Body of pancreas (tissue), 4 donors: ENCODE data around the gene EML6. TPM values are rescaled to one million over a fixed set of nuclear protein-coding genes. Genes with fewer than 3 reads are reported as not detected.
A peak's percentile ranks its signal among the peaks of the same experiment; 100 is the strongest.
"Not testable (repeated sequence)": the region's sequence is repeated elsewhere in the genome, so short reads cannot be mapped to it uniquely, and the experiment has no call there.

Source experiments
- ATAC-seq: fragments of 150-250 bp; one replicate; pipeline ENCODE4 v1.9.1; 2016
- DNase-seq, 4 donors: peaks; one replicate each; pipeline ENCODE4 v3.0.0-alpha.2; 2019
- H3K27ac ChIP-seq, 4 donors: fragments of 200-600 bp; sonication (generic); 1 replicate in 3 of 4; 2 replicates in 1 of 4; pipeline versions ENCODE4 v1.5.1 to v1.6.1; 2016 to 2019; ENCODE audit warnings: mild to moderate bottlenecking in 1 of 4, mixed read lengths in 1 of 4, moderate library complexity in 1 of 4
- H3K27me3 ChIP-seq, 2 donors: fragments of 200-600 bp; sonication (generic); one replicate each; pipeline ENCODE4 v1.6.0; 2016; ENCODE audit warnings: mild to moderate bottlenecking in 1 of 2
- H3K36me3 ChIP-seq, 2 donors: fragments of 200-600 bp; sonication (generic); replicated peaks in 1 of 2; 2 replicates each; pipeline ENCODE4 v1.5.1; 2016; ENCODE audit warnings: low read depth in 2 of 2; ENCODE audit not compliant: insufficient read depth in 1 of 2
- H3K4me1 ChIP-seq: fragments of 200-600 bp; sonication (generic); one replicate; pipeline ENCODE4 v1.6.0; 2016
- H3K4me3 ChIP-seq, 2 donors: fragments of 200-600 bp; sonication (generic); 1 replicate in 1 of 2; 2 replicates in 1 of 2; pipeline ENCODE4 v1.5.1; 2016 to 2019
- H3K9me3 ChIP-seq, 3 donors: fragments of 200-600 bp; sonication (generic); 1 replicate in 2 of 3; 2 replicates in 1 of 3; pipeline ENCODE4 v1.5.1; 2016
- CTCF ChIP-seq, 7 experiments: fragments of 450-650 bp in 4 of 7; fragments of 200-600 bp in 3 of 7; sonication (generic) in 3 of 7; IDR thresholded peaks; one replicate each; pipeline ENCODE4 v1.5.1; 2016 to 2019; ENCODE audit warnings: antibody characterized with exemption in 7 of 7
- POLR2A ChIP-seq, 3 donors: fragments of 450-650 bp; IDR thresholded peaks; one replicate each; pipeline ENCODE4 v1.6.1; 2016; ENCODE audit warnings: antibody characterized with exemption in 3 of 3, mild to moderate bottlenecking in 2 of 3
- WGBS, 2 donors: methylation state at CpG; one replicate each; pipeline ENCODE4 v1.1.5; 2017; 5-methylcytosine and 5-hydroxymethylcytosine counted together
- intact Hi-C: fragments of 100-400 bp; cut with DNase I; formaldehyde crosslinking; loops from one replicate; pipeline ENCODE4 v1.15.1; 2023
- total RNA-seq, 2 donors: library from RNA; depleted of rRNA; stranded (reverse); fragments of >200 nt; gene quantifications; one replicate each; pipeline ENCODE4 v1.1.0, GENCODE V29; 2016

EML6 gene
- total RNA-seq, 2 donors from 2014 or later, result 2.3 to 2.6 TPM

GRCh38 chr2:54867457-54867856, 144.0 kb downstream of the EML6 start:
- Histone ChIP-seq H3K4me1 (no peaks in the 10 kb centered on the region), H3K27ac (no peak overlapping the region), H3K36me3 (no peaks in the 10 kb centered on the region), H3K4me3 (no peak overlapping the region), H3K9me3 (no peaks in the 10 kb centered on the region), H3K27me3 (no peaks in the 10 kb centered on the region)
- DNase-seq (no peak), ATAC-seq (no peak)
- intact Hi-C loops, result no loop called here
- TF ChIP-seq POLR2A (IDR thresholded peaks at IDR 0.05), result no peak
- no peak for TF ChIP-seq CTCF (IDR thresholded peaks at IDR 0.05)
- WGBS, 2 donors, result 73 to 84% methylated on average over 2 of the region's 2 CpGs

DNA sequence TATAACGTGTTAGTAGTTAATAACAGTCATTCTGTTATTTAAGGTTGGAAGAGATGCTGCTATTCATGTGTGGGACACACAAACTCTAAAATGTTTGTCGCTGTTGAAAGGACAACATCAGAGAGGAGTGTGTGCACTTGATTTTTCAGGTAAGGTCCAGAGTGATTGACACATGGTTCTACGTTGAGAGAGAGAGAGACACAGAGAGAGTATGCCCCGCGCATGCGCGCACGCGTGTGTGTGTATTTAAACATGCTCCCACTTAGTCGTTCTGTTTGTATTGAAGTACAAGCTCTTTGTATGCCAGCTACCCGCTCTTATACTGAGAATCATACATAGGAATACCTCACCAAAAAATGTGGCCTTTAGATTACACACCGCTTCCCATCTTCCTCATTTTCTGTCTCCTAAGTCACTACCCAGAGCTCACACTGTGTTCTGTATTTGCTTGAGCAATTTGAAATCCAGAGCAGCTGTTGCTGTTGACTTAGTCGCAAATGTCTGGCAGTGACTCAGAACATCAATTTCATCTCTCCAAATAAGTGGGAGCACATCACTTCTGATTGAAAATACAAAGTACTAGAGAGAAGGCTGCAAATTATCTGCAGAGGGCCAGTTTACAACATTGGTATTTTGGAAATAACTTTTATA, 148.1 kb downstream of the EML6 start:
- H3K27me3 ChIP-seq, result no peaks in the 10 kb centered on the region
- no peak overlapping the region for H3K27ac ChIP-seq
- 80 to 81% methylated on average over 13 of the region's 13 CpGs for WGBS, 2 donors
- ATAC-seq (peak; percentile 24), DNase-seq (peak in 1 of 4 donors; percentile 13)
- H3K4me1 ChIP-seq, result no peaks in the 10 kb centered on the region
- H3K9me3 ChIP-seq, result no peaks in the 10 kb centered on the region
- no peak overlapping the region for H3K4me3 ChIP-seq
- no peaks in the 10 kb centered on the region for H3K36me3 ChIP-seq
- intact Hi-C loops, result no loop called here
- TF ChIP-seq POLR2A (IDR thresholded peaks at IDR 0.05), result no peak
- TF ChIP-seq CTCF (IDR thresholded peaks at IDR 0.05), result no peak

GRCh38 chr2:54872780-54873179, 149.3 kb downstream of the EML6 start:
- intact Hi-C loops, result no loop called here
- Histone ChIP-seq H3K4me1 (no peaks in the 10 kb centered on the region), H3K36me3 (no peaks in the 10 kb centered on the region), H3K9me3 (no peaks in the 10 kb centered on the region), H3K4me3 (no peak overlapping the region), H3K27me3 (no peaks in the 10 kb centered on the region), H3K27ac (no peak overlapping the region)
- TF ChIP-seq CTCF (IDR thresholded peaks at IDR 0.05) (no peak), POLR2A (IDR thresholded peaks at IDR 0.05) (no peak)
- WGBS, 2 donors, result 80 to 82% methylated on average over 3 of the region's 3 CpGs
- DNase-seq (no peak), ATAC-seq (no peak)

GRCh38 chr2:54873236-54873635, 149.8 kb downstream of the EML6 start:
- H3K4me3 ChIP-seq, intact Hi-C loops, H3K4me1 ChIP-seq, ATAC-seq, H3K27me3 ChIP-seq, H3K36me3 ChIP-seq, H3K27ac ChIP-seq, DNase-seq, H3K9me3 ChIP-seq: not testable (repeated sequence)
- 49 to 51% methylated on average over 3 of the region's 3 CpGs for WGBS, 2 donors

- Histone ChIP-seq H3K27ac (no peak overlapping the region), H3K9me3 (no peaks in the 10 kb centered on the region), H3K36me3 (no peaks in the 10 kb centered on the region), H3K27me3 (no peaks in the 10 kb centered on the region), H3K4me3 (no peak overlapping the region), H3K4me1 (no peaks in the 10 kb centered on the region)
- TF ChIP-seq CTCF (IDR thresholded peaks at IDR 0.05) (no peak), POLR2A (IDR thresholded peaks at IDR 0.05) (no peak)
- DNase-seq, result no peak
- intact Hi-C loops, result no loop called here
- WGBS, 2 donors, result 71 to 90% methylated on average over 1 of the region's 1 CpG
- no peak for ATAC-seq
Observed at GRCh38 chr2:54876764-54877163, 153.3 kb downstream of the EML6 start.
